HG02938 (cell line): ENCODE data around the gene IRF8.
"Not testable (repeated sequence)": the region's sequence is repeated elsewhere in the genome, so short reads cannot be mapped to it uniquely, and the experiment has no call there.

Experiments
- ATAC-seq: cut with Tn5 transposase; IDR thresholded peaks from one replicate; pipeline ENCODE4 v1.9.1; 2021; ENCODE audit warnings: mild to moderate bottlenecking, moderate library complexity; ENCODE audit not compliant: unreplicated experiment

Gene IRF8

DNA sequence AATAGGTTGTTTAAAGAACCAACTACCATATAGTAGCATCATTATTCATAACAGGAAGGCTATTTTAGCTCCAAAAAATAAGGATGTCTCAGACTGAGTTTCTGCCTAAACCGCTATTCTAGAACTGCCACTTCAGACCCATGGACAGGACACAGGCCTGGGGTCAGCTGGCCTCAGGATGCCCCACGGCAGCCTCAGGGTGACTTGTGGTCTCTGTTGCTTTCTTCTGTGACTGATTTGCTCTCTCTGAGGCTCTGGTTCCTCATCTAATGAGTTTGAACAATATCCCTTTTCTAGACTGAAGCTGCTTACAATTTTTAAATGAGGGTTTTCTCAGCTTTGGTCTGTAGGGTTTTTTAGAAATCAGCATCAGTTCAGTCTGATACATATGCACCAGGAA, 31.8 kb upstream of the IRF8 start:
- no peak for ATAC-seq

GRCh38 chr16:85868495-85868894, 30.5 kb upstream of the IRF8 start:
- ATAC-seq: no peak

DNA sequence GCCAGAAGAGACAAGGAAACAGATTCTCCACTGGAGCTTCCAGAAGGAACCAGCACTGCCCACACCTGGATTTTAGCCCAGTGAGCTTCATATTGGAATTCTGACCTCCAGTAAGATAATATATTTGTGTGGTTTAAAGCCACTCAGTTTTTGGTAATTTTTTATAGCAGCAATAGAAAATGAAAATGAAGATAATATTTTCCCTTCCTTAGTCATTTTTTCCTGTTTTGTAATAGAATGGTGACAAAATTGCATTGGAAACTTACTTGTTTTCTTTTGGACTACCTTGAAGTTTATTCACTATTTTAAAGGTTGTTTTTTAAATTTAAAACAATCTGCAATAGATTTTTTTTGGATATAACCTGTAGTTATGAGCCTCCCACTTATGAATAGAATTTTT, 29.8 kb upstream of the IRF8 start:
- ATAC-seq: no peak

DNA sequence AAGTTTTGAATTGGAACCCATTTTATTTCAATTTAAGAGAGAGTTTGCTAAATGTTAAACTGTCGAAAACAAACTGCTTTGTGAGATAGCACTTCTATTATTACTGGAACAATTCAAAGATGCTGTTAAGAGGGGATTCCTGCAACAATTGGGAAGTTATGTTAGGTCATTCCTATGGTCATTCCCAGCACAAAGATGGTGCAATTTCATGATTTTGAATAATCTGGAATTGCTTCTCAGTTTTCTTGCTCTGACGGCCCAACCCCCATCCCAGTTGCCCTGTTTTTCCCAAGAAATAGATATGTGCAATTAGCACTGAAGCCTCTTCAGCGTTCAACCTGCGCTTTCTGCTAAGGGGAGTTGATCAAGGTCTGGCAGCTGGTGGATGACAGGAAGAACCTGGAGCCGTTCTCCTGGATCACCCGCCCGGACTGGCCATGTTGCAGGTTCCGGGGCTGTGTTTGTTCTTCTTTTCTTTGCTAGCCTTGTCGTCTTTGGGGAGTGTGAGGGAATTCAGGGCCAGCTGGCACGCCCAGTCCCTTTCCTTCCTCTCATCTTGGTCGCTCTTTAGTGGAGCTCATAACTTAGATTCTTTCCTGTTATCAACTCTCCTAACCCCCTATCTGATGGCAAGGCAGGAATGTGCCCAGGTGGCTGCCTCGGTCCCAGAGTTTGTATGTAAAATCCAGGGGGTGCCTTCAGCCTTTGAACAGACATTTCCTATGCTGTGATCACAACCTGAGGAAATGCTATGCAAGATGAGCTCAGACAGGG, 29.0 kb upstream of the IRF8 start:
- ATAC-seq: no peak

- no peak for ATAC-seq
Measured at GRCh38 chr16:85871756-85872155, 27.2 kb upstream of the IRF8 start.

DNA sequence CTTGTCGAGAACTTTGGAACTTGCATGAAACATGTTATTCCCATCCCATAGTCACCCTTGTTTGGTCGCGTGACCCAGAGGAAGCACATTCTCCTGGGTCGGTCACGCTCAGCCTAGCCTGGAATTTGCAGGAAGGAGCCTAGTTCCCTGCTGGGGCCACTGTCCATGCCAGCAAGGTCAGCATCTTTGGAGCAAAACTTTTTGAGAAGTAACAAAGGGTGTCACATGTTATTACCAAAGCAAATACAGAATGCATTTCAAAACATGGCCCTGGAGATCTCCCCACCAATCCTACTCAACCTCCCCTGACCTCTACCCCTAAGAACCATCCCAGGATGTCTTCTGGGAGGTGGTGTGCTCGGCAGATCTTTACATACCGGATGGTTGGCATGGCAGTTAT, 26.2 kb upstream of the IRF8 start:
- ATAC-seq: no peak

DNA sequence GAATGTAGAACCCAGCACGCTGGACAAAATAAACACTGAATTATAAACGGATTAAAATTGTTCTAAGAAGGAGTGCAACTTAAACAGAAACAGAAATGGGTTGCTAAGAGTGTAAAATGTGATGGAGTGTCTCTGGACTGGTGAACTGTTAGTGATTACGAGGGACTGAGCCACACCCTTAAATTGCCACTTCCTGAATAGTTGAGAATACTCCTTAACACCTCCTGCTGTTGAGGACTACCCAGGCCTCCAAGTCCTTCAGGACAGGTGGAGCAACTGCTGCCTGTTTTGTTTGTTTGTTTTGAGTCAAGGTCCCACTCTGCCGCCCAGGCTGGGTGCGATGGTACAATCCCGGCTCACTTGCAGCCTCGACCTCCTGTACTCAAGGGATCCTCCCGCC, 25.8 kb upstream of the IRF8 start:
- no peak for ATAC-seq

DNA sequence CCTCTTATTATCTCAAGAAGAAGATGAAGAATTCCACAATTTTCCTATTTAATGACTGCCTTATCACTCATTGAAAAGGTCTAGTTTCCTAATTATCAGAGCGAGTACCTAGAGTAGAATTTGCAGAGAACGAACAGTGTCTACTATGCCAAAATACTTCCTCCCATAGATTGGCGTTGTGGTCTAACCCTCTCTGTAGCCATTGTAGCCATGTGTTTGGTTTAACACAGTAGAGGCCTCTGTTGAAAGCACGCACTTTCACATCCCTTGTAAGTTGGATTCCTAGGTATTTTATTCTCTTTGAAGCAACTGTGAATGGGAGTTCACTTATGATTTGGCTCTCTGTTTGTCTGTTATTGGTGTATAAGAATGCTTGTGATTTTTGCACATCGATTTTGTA, 24.9 kb upstream of the IRF8 start:
- not testable (repeated sequence) for ATAC-seq

GRCh38 chr16:85878407-85878806, 20.6 kb upstream of the IRF8 start:
- no peak for ATAC-seq

DNA sequence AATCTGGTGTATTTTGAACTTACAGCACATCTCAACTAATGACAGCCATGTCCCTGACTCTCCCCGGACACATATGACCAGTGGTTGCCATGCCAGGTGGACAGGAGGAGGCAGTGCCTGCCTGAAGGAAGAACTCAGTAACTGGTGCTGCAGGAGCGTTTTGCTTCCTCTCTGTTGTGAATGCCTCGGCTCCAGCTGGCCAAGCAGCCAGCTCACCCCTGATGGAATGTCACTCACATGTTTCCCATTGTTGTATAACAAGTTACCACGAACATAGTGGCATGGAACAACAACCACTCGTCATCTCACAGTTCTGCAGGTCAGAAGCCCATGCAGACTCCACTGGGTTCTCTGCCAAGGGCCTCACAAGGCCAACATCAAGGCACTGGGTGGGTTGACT, 20.1 kb upstream of the IRF8 start:
- ATAC-seq: no peak

DNA sequence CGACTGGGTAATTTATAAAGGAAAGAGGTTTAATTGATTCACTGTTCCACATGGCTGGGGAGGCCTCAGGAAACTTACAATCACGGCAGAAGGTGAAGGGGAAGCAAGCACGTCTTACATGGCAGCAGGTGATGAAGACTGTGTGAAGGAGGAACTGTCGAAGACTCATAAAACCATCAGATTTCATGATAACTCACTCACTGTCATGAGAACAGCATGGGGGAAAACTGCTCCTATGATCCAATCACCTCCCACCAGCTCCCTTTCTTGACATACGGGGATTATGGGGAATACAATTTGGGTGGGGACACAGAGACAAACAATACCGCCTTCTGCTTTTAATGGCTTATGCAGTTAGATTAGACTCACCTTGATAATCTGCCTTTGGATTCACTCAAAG, 19.4 kb upstream of the IRF8 start:
- no peak for ATAC-seq

GRCh38 chr16:85879975-85880831, 18.8 kb upstream of the IRF8 start:
- peak; percentile 79 for ATAC-seq

DNA sequence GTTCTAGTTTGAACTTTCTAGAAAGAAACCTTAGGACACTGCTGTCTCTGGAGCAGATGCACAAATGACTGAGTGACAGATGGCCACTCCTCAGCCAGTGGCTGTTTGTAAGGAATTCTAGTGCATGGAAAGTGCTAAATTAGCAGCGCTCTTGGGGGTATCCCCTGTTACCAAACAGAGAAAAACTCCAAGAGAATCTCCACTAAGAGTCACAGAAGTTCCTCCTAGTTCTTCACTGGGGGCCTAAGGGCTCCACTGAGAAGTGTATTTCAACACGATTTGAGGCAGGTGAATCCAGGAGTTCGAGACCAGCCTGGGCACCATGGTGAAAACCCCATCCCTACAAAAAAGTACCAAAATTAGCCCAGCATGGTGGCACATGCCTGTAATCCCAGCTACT, 18.1 kb upstream of the IRF8 start:
- no peak for ATAC-seq

- no peak for ATAC-seq
Measured at GRCh38 chr16:85881436-85881835, 17.5 kb upstream of the IRF8 start.

DNA sequence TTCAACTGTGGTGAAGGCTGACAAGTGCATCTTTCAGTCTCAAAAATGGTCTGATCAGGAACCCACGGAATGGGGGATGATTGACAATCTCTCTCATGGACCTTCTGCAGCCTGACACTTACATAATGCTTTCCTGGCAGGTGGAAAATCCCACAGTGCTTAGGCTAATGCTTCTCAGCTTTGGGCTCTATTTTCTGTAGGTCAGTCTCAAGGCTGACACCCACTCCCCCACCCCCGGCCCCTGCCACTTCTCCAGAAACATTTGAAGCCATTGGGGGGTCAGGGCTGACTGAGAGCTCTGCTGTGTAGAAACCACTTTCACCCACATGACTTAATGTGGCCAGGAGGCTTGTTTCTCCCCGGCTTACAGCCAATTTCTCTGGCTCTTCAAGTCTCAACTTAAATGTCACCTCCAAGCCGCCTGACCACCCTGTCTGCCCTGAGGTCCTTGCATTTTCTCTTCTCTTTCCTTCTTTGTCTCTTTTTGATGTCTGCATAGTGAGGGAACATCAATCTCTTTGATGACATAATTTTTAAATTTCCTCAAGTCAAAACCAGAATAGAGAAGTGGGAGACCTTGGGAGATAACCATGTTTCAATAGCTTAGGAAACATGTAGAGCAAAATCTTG, 16.7 kb upstream of the IRF8 start:
- no peak for ATAC-seq

DNA sequence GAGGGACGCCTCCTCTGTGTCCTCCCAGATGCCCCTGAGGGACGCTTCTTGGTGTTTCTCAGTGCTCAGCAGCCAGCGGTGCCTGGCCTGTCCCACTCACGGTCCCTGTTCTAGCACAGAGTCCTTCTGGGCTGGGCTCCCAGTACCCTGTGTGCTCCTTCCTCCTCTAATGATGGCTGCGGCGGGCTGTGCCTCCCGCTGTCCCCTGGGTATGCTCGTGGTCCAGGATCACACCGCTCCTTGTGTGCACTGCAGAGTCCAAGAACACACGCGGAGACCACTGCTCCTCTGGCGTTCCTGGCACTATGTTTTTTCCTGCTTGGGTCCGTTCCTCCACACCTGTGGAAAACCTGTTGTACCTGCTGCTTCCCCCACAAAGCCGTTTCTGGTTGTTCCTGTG, 15.1 kb upstream of the IRF8 start:
- ATAC-seq: no peak

DNA sequence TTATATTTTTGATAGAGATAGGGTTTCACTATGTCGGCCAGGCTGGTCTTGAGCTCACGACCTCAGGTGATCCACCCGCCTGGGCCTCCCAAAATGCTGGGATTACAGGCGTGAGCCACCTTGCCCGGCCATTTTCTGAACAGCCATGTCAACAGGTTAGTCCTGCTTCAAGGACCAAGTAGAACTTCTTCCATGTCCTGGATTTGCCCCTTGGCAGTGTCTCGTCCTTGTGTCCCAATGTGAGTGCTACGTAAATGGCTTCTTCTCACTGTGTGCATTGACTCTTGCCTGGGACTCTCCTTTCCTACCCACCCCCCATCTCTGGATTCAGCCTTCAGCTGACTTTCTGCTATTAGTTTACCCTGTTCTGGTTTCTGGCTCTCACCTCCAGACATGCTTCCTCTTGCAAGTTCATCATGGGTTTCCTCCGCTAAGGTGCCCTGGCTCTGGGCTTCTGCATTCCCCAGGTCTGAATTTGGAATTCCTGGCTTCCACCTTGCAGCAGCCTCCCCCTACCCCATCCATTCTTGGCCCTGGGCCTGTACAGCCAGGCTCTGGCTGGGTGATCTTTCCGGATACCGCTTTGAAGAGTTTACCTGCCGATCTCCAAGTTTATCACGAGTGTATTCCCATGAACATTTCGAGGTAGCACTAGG, 14.0 kb upstream of the IRF8 start:
- no peak for ATAC-seq

GRCh38 chr16:85885537-85885936, 13.4 kb upstream of the IRF8 start:
- ATAC-seq: no peak

DNA sequence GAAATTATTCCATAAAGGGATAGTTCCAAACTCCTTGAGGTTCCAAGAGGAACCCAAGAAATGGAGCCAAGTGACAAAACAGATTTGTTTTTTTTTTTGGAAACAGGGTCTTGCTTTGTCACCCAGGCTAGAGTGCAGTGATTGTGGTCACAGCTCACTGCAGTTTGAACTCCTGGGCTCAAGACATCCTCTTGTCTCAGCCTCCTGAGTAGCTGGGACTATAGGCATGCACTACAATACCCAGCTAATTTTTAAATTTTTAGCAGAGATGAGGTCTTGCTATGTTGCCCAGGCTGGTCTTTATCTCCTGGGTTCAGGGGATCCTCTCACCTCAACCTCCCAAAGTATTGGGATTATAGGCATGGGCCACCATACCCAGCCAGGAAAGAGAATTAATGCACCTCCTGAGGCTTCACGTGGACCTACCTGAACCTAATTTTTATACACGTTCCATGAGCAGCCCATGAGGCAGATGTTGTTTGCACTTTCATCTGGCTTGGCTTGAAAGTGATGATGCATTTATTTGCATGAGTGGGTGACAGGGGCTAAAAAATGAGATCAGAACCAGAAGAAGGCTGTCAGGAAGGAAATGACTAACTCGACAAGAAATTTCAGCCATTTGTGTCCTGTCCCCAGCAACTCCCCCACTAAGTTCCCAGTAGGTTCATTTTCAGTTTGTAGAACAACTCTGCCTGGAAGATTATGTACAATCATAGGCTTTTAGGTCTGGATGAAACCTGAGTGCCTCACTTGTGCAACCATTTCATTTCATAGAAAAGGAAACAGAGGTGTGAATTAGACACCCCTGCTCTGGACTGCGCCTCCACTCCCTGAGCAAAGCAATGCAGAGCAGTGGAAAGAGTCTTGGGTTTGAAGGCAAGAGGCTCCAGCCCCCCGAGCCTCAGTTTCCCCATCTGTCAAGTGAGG, 10.3 kb upstream of the IRF8 start:
- ATAC-seq: peak; percentile 89

DNA sequence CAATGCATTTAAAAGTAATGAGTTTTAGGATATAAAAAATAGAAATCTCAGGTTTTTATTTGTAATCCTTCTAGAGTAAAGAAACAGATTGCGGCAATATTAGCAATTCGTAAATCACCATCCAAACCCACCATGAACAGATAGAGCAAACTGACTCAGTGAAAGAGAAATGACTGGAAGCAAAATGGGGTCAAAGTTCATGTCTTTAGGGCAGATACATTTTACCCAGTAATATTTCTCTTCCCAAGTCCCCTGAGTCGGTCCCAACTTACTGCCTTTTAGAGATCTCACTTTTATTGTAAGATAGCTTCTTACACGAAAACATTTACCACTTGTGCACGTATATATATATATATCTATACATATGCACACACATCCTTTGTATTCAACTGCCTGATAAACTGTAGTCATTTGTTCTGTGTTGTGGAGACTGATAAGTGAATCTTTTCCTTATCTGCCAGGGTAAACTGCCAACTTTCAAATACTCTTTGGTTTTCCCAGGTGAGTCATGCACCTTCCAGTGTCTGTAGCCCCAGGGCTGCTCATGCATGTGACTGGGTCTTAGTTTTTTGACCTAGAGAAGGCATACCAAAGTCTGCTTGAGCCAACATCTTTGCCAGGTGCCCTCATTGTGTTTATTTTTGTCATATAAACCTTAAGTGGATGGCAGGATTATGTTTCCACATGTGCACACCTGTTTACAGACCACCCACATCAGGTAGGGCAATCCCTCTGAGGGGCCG, 7.8 kb upstream of the IRF8 start:
- no peak for ATAC-seq
